Panc1 (cell line): ENCODE results near the gene INVS. TPM values are rescaled to one million over a fixed set of nuclear protein-coding genes. Genes with fewer than 3 reads are reported as not detected.

Experiments
- ATAC-seq: fragments of 200-7000 bp; cut with Tn5 transposase; 2 replicates; pipeline ENCODE4 v1.9.1; 2020; ENCODE audit warnings: mild to moderate bottlenecking, moderate library complexity
- BruUV-seq: library from RNA; stranded (reverse); fragments of 400-500 nt; replicated peaks from 2 replicates; lab custom pipeline; 2021; lab: Mats Ljungman, UMichigan
- CTCF ChIA-PET: fragments of 300-600 bp; sonication (Branson Sonifier 250); formaldehyde crosslinking; loops from one replicate; lab custom pipeline; 2022; ENCODE audit warnings: antibody characterized with exemption; lab: Charles Lee
- POLR2A ChIA-PET: fragments of 300-600 bp; sonication (Branson Sonifier 250); formaldehyde crosslinking; loops from one replicate; lab custom pipeline; 2022; ENCODE audit warnings: antibody characterized with exemption; lab: Charles Lee
- DNase-seq: peaks from one replicate; pipeline ENCODE4 v3.0.0-alpha.2; 2010; ENCODE audit warnings: low read depth, low spot score
- H3K27ac ChIP-seq: 2 replicates; pipeline ENCODE4 v1.5.1; 2011; ENCODE audit warnings: mild to moderate bottlenecking, low read length, inconsistent platforms
- H3K27me3 ChIP-seq: fragments of 200-500 bp; sonication (Bioruptor generic); 2 replicates; pipeline ENCODE4 v1.6.0; 2014; ENCODE audit warnings: low read length, inconsistent platforms; ENCODE audit not compliant: control insufficient read depth, insufficient read depth
- H3K36me3 ChIP-seq: fragments of 200-500 bp; sonication (Bioruptor generic); 2 replicates; pipeline ENCODE4 v1.5.1; 2014; ENCODE audit warnings: inconsistent platforms, mild to moderate bottlenecking, low read length, moderate library complexity; ENCODE audit not compliant: control insufficient read depth, insufficient read depth
- H3K4me1 ChIP-seq: 2 replicates; pipeline ENCODE4 v1.5.1; 2011; ENCODE audit warnings: inconsistent platforms, mild to moderate bottlenecking, low read length, moderate library complexity; ENCODE audit not compliant: control insufficient read depth, insufficient read depth
- H3K4me3 ChIP-seq, 2 experiments: 2 replicates each; pipeline ENCODE4 v1.5.1; 2011 to 2012; ENCODE audit warnings: low read depth in 2 of 2, low read length in 2 of 2, mild to moderate bottlenecking in 2 of 2, inconsistent platforms in 1 of 2, moderate library complexity in 1 of 2
- H3K9me3 ChIP-seq: fragments of 200-500 bp; sonication (Bioruptor generic); 2 replicates; pipeline ENCODE4 v1.5.1; 2014; ENCODE audit warnings: low read depth, mild to moderate bottlenecking, inconsistent platforms, low read length, moderate library complexity; ENCODE audit not compliant: control insufficient read depth, insufficient read depth
- CTCF ChIP-seq: fragments of 450-650 bp; IDR thresholded peaks from 2 replicates; pipeline ENCODE4 v1.5.1; 2017; ENCODE audit warnings: mild to moderate bottlenecking
- POLR2AphosphoS5 ChIP-seq: IDR thresholded peaks from 2 replicates; pipeline ENCODE4 v1.6.1; 2012; ENCODE audit warnings: mild to moderate bottlenecking, low read depth, low read length, moderate library complexity
- REST ChIP-seq, 2 experiments: IDR thresholded peaks; 2 replicates each; pipeline ENCODE4 v1.6.1; 2011 to 2012; ENCODE audit warnings: low read depth in 2 of 2, control low read depth in 1 of 2, low read length in 1 of 2, mild to moderate bottlenecking in 1 of 2, moderate library complexity in 1 of 2; ENCODE audit not compliant: insufficient read depth in 1 of 2
- SIN3A ChIP-seq: IDR thresholded peaks from 2 replicates; pipeline ENCODE4 v1.6.1; 2012; ENCODE audit warnings: low read depth, mild to moderate bottlenecking, low read length, moderate library complexity, borderline replicate concordance; ENCODE audit not compliant: insufficient read depth
- TCF7L2 ChIP-seq: IDR thresholded peaks from 2 replicates; pipeline ENCODE4 v1.6.1; 2011; ENCODE audit warnings: mild to moderate bottlenecking, low read depth, low read length, inconsistent platforms
- in situ Hi-C: cut with HindIII; loops from 2 replicates; pipeline ENCODE4 v1.10.0; 2016; ENCODE audit warnings: low sequenced_read_pairs, low pct_unique_long_range_greater_than_20kb
- intact Hi-C: fragments of 100-400 bp; cut with micrococcal nuclease; formaldehyde crosslinking; loops from one replicate; pipeline ENCODE4 v1.10.0; 2022; ENCODE audit not compliant: unreplicated experiment
- total RNA-seq: library from RNA; stranded (reverse); gene quantifications from one replicate; pipeline ENCODE4 v1.2.1, GENCODE V29; 2021; ENCODE audit not compliant: unreplicated experiment

The INVS gene
- total RNA-seq, 1 experiment from 2014 or later = 8.2 TPM

GRCh38 chr9:100306283-100306682 lies 207.2 kb downstream of the INVS start:
- Histone ChIP-seq H3K27me3 (no peaks in the 10 kb centered on the region), H3K27ac (no peak overlapping the region), H3K4me1 (no peaks in the 10 kb centered on the region), H3K4me3 (no peak overlapping the region), H3K36me3 (no peaks in the 10 kb centered on the region; the same call in 1 of the 2 replicates), H3K9me3 (no peaks in the 10 kb centered on the region)
- CTCF ChIA-PET = no interaction called here
- no peak for DNase-seq
- no peak for ATAC-seq
- intact Hi-C loops = no loop called here
- POLR2A ChIA-PET = no interaction called here
- in situ Hi-C loops = no loop called here
- BruUV-seq = TSS peak; percentile 7
- TF ChIP-seq POLR2AphosphoS5 = no peak
- TF ChIP-seq REST (IDR thresholded peaks at IDR 0.05; ENCODE audit: insufficient read depth in 1 of 2, low read depth in 2 of 2, low read length in 1 of 2) = no peak
- no peak for TF ChIP-seq TCF7L2
- no peak for TF ChIP-seq SIN3A
- TF ChIP-seq CTCF = no peak

GRCh38 chr9:100307080-100307479 lies 208.0 kb downstream of the INVS start:
- DNase-seq = no peak
- intact Hi-C loops (no loop called here), in situ Hi-C loops (no loop called here)
- Histone ChIP-seq H3K4me3 (no peak overlapping the region), H3K4me1 (no peaks in the 10 kb centered on the region), H3K36me3 (no peaks in the 10 kb centered on the region; the same call in 1 of the 2 replicates), H3K27ac (no peak overlapping the region), H3K27me3 (no peaks in the 10 kb centered on the region), H3K9me3 (no peaks in the 10 kb centered on the region)
- no peak for ATAC-seq
- POLR2A ChIA-PET = no interaction called here
- BruUV-seq = no TSS peak
- CTCF ChIA-PET = no interaction called here
- TF ChIP-seq TCF7L2 (no peak), REST (IDR thresholded peaks at IDR 0.05; ENCODE audit: insufficient read depth in 1 of 2, low read depth in 2 of 2, low read length in 1 of 2) (no peak), POLR2AphosphoS5 (no peak), CTCF (no peak), SIN3A (no peak)
